IMR-90 (cell line): ENCODE results near the gene GJB4. TPM values are rescaled to one million over a fixed set of nuclear protein-coding genes. Genes with fewer than 3 reads are reported as not detected.

Experiments used
- ATAC-seq: fragments of 200-7000 bp; cut with Tn5 transposase; 2 replicates; pipeline ENCODE4 v1.9.1; 2020; ENCODE audit warnings: low read depth, mild to moderate bottlenecking, moderate library complexity
- BruUV-seq: library from RNA; stranded (reverse); fragments of 400-500 nt; replicated peaks from 2 replicates; lab custom pipeline; 2021; lab: Mats Ljungman, UMichigan
- CTCF ChIA-PET: fragments of 300-600 bp; formaldehyde crosslinking; extraction: SDS; loops from one replicate; lab custom pipeline; 2021; ENCODE audit warnings: antibody characterized with exemption; lab: Yijun Ruan, JAX
- POLR2A ChIA-PET: fragments of 300-600 bp; sonication (Branson Sonifier 250); formaldehyde crosslinking; loops from one replicate; lab custom pipeline; 2022; ENCODE audit warnings: antibody characterized with exemption; ENCODE audit not compliant: unreplicated experiment; lab: Charles Lee
- DNase-seq: peaks from one replicate; pipeline ENCODE4 v3.0.0; 2013
- H2AFZ ChIP-seq: replicated peaks from 2 replicates; pipeline ENCODE3; 2013; ENCODE audit warnings: low read length, mild to moderate bottlenecking; ENCODE audit not compliant: poor library complexity
- H2AK5ac ChIP-seq: 2 replicates; pipeline ENCODE4 v1.6.1; 2013; ENCODE audit warnings: low read depth, low read length, inconsistent platforms
- H2AK9ac ChIP-seq: replicated peaks from 2 replicates; pipeline ENCODE3; 2013; ENCODE audit warnings: mild to moderate bottlenecking, low read depth, low read length, moderate library complexity; ENCODE audit not compliant: poor library complexity
- H2BK120ac ChIP-seq: 2 replicates; pipeline ENCODE4 v1.6.1; 2013; ENCODE audit warnings: low read depth, low read length, inconsistent platforms
- H2BK15ac ChIP-seq: 3 replicates; pipeline ENCODE4 v1.6.1; 2013; ENCODE audit warnings: low read depth, low read length, inconsistent platforms
- H2BK20ac ChIP-seq: 2 replicates; pipeline ENCODE4 v1.6.1; 2013; ENCODE audit warnings: low read depth, mild to moderate bottlenecking, inconsistent platforms, low read length, moderate library complexity
- H2BK5ac ChIP-seq: 2 replicates; pipeline ENCODE4 v1.6.1; 2013; ENCODE audit warnings: mild to moderate bottlenecking, low read depth, low read length, inconsistent platforms; ENCODE audit not compliant: poor library complexity, severe bottlenecking
- H3K14ac ChIP-seq: replicated peaks from 2 replicates; pipeline ENCODE4 v1.6.1; 2013; ENCODE audit warnings: low read depth, low read length, inconsistent platforms
- H3K18ac ChIP-seq: 2 replicates; pipeline ENCODE4 v1.6.1; 2013; ENCODE audit warnings: low read depth, low read length, control low read depth
- H3K23ac ChIP-seq: 2 replicates; pipeline ENCODE4 v1.6.1; 2013; ENCODE audit warnings: low read depth, low read length, inconsistent platforms
- H3K27ac ChIP-seq: 2 replicates; pipeline ENCODE4 v1.5.1; 2013; ENCODE audit warnings: mild to moderate bottlenecking, control low read depth, low read length; ENCODE audit not compliant: insufficient read depth
- H3K27me3 ChIP-seq: 2 replicates; pipeline ENCODE4 v1.6.1; 2013; ENCODE audit warnings: low read length; ENCODE audit not compliant: control insufficient read depth, insufficient read depth
- H3K36me3 ChIP-seq: 2 replicates; pipeline ENCODE4 v1.6.1; 2013; ENCODE audit warnings: low read length, mixed read lengths; ENCODE audit not compliant: control insufficient read depth, insufficient read depth
- H3K4ac ChIP-seq: 2 replicates; pipeline ENCODE4 v1.6.1; 2013; ENCODE audit warnings: low read depth, low read length, inconsistent platforms
- H3K4me1 ChIP-seq: 2 replicates; pipeline ENCODE4 v1.6.1; 2013; ENCODE audit warnings: low read length, mixed read lengths; ENCODE audit not compliant: control insufficient read depth, insufficient read depth
- H3K4me2 ChIP-seq: 2 replicates; pipeline ENCODE4 v1.6.1; 2013; ENCODE audit warnings: low read depth, mild to moderate bottlenecking, control low read depth, low read length, moderate library complexity
- H3K4me3 ChIP-seq: 2 replicates; pipeline ENCODE4 v1.5.1; 2013; ENCODE audit warnings: low read depth, mild to moderate bottlenecking, control low read depth, low read length, moderate library complexity; ENCODE audit not compliant: insufficient read depth
- H3K56ac ChIP-seq: 2 replicates; pipeline ENCODE4 v1.6.1; 2013; ENCODE audit warnings: low read length, inconsistent platforms; ENCODE audit not compliant: insufficient read depth; ENCODE audit errors: extremely low read depth
- H3K79me1 ChIP-seq, 2 experiments: 2 replicates each; pipeline ENCODE4 v1.6.1; 2013; ENCODE audit warnings: low read length in 2 of 2, inconsistent platforms in 1 of 2, low read depth in 1 of 2
- H3K9ac ChIP-seq: 2 replicates; pipeline ENCODE4 v1.6.1; 2013; ENCODE audit warnings: low read depth, low read length, control low read depth
- H3K9me1 ChIP-seq: 2 replicates; pipeline ENCODE4 v1.6.1; 2013; ENCODE audit warnings: low read length, inconsistent platforms; ENCODE audit not compliant: insufficient read depth
- H3K9me3 ChIP-seq: 2 replicates; pipeline ENCODE4 v1.6.1; 2013; ENCODE audit warnings: low read length; ENCODE audit not compliant: control insufficient read depth, insufficient read depth
- H4K20me1 ChIP-seq: 2 replicates; pipeline ENCODE4 v1.6.1; 2013; ENCODE audit warnings: low read length, inconsistent platforms; ENCODE audit not compliant: insufficient read depth
- H4K5ac ChIP-seq: 2 replicates; pipeline ENCODE4 v1.6.1; 2013; ENCODE audit warnings: mild to moderate bottlenecking, low read depth, low read length, control low read depth
- H4K8ac ChIP-seq, 2 experiments: 2 replicates each; pipeline ENCODE4 v1.6.1; 2013; ENCODE audit warnings: low read depth in 2 of 2, low read length in 2 of 2, control low read depth in 1 of 2, inconsistent platforms in 1 of 2
- H4K91ac ChIP-seq: 2 replicates; pipeline ENCODE4 v1.6.1; 2013; ENCODE audit warnings: low read depth, low read length, inconsistent platforms; ENCODE audit not compliant: insufficient read depth
- BHLHE40 ChIP-seq: fragments of 150-350 bp; IDR thresholded peaks from 2 replicates; pipeline ENCODE4 v1.6.1; 2016; ENCODE audit warnings: mild to moderate bottlenecking, low read depth, low read length
- CEBPB ChIP-seq: IDR thresholded peaks from 2 replicates; pipeline ENCODE4 v1.6.1; 2012; ENCODE audit warnings: low read depth, low read length, improper control_type of control experiment
- CHD1 ChIP-seq: IDR thresholded peaks from 2 replicates; pipeline ENCODE4 v1.6.1; 2012; ENCODE audit warnings: low read depth, low read length, improper control_type of control experiment
- CTCF ChIP-seq: conservative IDR thresholded peaks from 2 replicates; pipeline ENCODE4 v1.5.1; 2012; ENCODE audit warnings: mild to moderate bottlenecking, low read depth, low read length, improper control_type of control experiment
- ELK1 ChIP-seq: fragments of 150-350 bp; IDR thresholded peaks from 2 replicates; pipeline ENCODE4 v1.6.1; 2016; ENCODE audit warnings: low read depth, mild to moderate bottlenecking, low read length, moderate library complexity, borderline replicate concordance
- FOS ChIP-seq: fragments of 150-350 bp; IDR thresholded peaks from 2 replicates; pipeline ENCODE4 v1.6.1; 2016; ENCODE audit warnings: low read depth, low read length
- MAFK ChIP-seq: IDR thresholded peaks from 2 replicates; pipeline ENCODE4 v1.6.1; 2012; ENCODE audit warnings: low read depth, low read length, improper control_type of control experiment
- MAZ ChIP-seq: IDR thresholded peaks from 2 replicates; pipeline ENCODE4 v1.6.1; 2012; ENCODE audit warnings: low read depth, mild to moderate bottlenecking, low read length, improper control_type of control experiment, moderate library complexity, borderline replicate concordance
- MXI1 ChIP-seq: IDR thresholded peaks from 2 replicates; pipeline ENCODE4 v1.6.1; 2012; ENCODE audit warnings: low read depth, mild to moderate bottlenecking, low read length, moderate library complexity, borderline replicate concordance
- NFE2L2 ChIP-seq: fragments of 150-350 bp; IDR thresholded peaks from 2 replicates; pipeline ENCODE4 v1.6.1; 2016; ENCODE audit warnings: low read depth, mild to moderate bottlenecking, low read length
- POLR2A ChIP-seq: IDR thresholded peaks from 2 replicates; pipeline ENCODE4 v1.6.1; 2012; ENCODE audit warnings: mild to moderate bottlenecking, low read depth, low read length
- RAD21 ChIP-seq: IDR thresholded peaks from 2 replicates; pipeline ENCODE4 v1.6.1; 2012; ENCODE audit warnings: low read length, improper control_type of control experiment
- RCOR1 ChIP-seq: IDR thresholded peaks from 2 replicates; pipeline ENCODE4 v1.6.1; 2012; ENCODE audit warnings: mild to moderate bottlenecking, low read length, improper control_type of control experiment; ENCODE audit not compliant: insufficient replicate concordance
- RFX5 ChIP-seq: IDR thresholded peaks from 2 replicates; pipeline ENCODE4 v1.8.0; 2012; ENCODE audit warnings: low read depth, mild to moderate bottlenecking, low read length, moderate library complexity
- SMC3 ChIP-seq: fragments of 150-350 bp; IDR thresholded peaks from 2 replicates; pipeline ENCODE4 v1.6.1; 2016; ENCODE audit warnings: low read depth, mild to moderate bottlenecking, antibody characterized with exemption, low read length, moderate library complexity
- USF2 ChIP-seq: fragments of 150-350 bp; IDR thresholded peaks from 2 replicates; pipeline ENCODE4 v1.6.1; 2017; ENCODE audit warnings: mild to moderate bottlenecking, antibody characterized with exemption, low read length, low read depth
- WGBS, 2 experiments: methylation state at CpG; one replicate each; pipeline versions ENCODE4 v1.1.5 to v1.1.7; 2013; ENCODE audit warnings: missing lambda C conversion rate in 2 of 2; ENCODE audit not compliant: insufficient read length in 1 of 2; ENCODE audit errors: extremely low coverage in 2 of 2; 5-methylcytosine and 5-hydroxymethylcytosine counted together
- dilution Hi-C: fragments of 300-500 bp; cut with HindIII; formaldehyde crosslinking; loops from one replicate; pipeline ENCODE4 v1.14.3; 2018; ENCODE audit warnings: low sequenced_read_pairs; ENCODE audit not compliant: unreplicated experiment
- in situ Hi-C: fragments of 300-500 bp; cut with MboI; formaldehyde crosslinking; loops from 3 replicates; pipeline ENCODE4 v1.14.3; 2019; ENCODE audit warnings: low sequenced_read_pairs, inconsistent platforms, mixed read lengths
- intact Hi-C: fragments of 100-400 bp; cut with micrococcal nuclease; formaldehyde crosslinking; loops from 2 replicates; pipeline ENCODE4 v1.10.0; 2022
- polyA plus RNA-seq, 3 experiments: library from polyadenylated mRNA; depleted of rRNA; stranded (reverse); fragments of >200 nt; gene quantifications; 2 replicates each; pipeline ENCODE4 v1.2.3, GENCODE V29; 2012; ENCODE audit warnings: low replicate concordance in 1 of 3
- total RNA-seq: library from RNA; depleted of rRNA; stranded (reverse); fragments of >200 nt; gene quantifications from 2 replicates; pipeline ENCODE4 v1.2.3, GENCODE V29; 2012

Gene GJB4
- total and polyA plus RNA-seq, 2 of the 4 experiments (the other 2 are of a cell fraction), result not detected

GRCh38 chr1:34768856-34769255, 9.3 kb downstream of the GJB4 start:
- Histone ChIP-seq H3K56ac (no peak overlapping the region), H3K14ac (no peak overlapping the region), H3K9me3 (no peaks in the 10 kb centered on the region), H3K4me1 (no peaks in the 10 kb centered on the region), H3K4me3 (no peak overlapping the region), H3K9ac (no peak overlapping the region), H3K23ac (no peak overlapping the region), H4K91ac (no peak overlapping the region), H3K4ac (no peak overlapping the region), H3K27me3 (peaks cover 2% of the 10 kb centered on the region), H2BK120ac (no peak overlapping the region), H3K9me1 (no peaks in the 10 kb centered on the region), H2AK5ac (no peak overlapping the region), H3K27ac (no peak overlapping the region), H4K8ac (no peak overlapping the region), H2BK5ac (no peak overlapping the region), H3K36me3 (no peaks in the 10 kb centered on the region), H2BK15ac (no peak overlapping the region), H3K18ac (no peak overlapping the region), H4K5ac (no peak overlapping the region), H3K4me2 (no peak overlapping the region), H2AK9ac (no peak overlapping the region), H2AFZ (no peak overlapping the region), H4K20me1 (no peaks in the 10 kb centered on the region), H2BK20ac (no peak overlapping the region), H3K79me1 (no peaks in the 10 kb centered on the region)
- no CpG with 5 or more reads among the region's 3 CpGs for WGBS, 2 experiments
- BruUV-seq, result no TSS peak
- no peak for ATAC-seq
- ChIA-PET POLR2A (no interaction called here), CTCF (no interaction called here)
- intact Hi-C loops (no loop called here), dilution Hi-C loops (no loop called here), in situ Hi-C loops (no loop called here)
- no peak for DNase-seq
- TF ChIP-seq CHD1 (no peak), FOS (no peak), MAZ (no peak), USF2 (no peak), MXI1 (no peak), RAD21 (no peak), POLR2A (no peak), CEBPB (no peak), SMC3 (no peak), BHLHE40 (no peak), RCOR1 (no peak), NFE2L2 (no peak), RFX5 (no peak), MAFK (no peak), CTCF (no peak), ELK1 (no peak)
